Effector CD4-positive, alpha-beta T cell (primary cell): Measurements from ENCODE around the gene TWNK.
"Not testable (repeated sequence)": the region's sequence is repeated elsewhere in the genome, so short reads cannot be mapped to it uniquely, and the experiment has no call there.

ENCODE experiments used
- DNase-seq: peaks from one replicate; pipeline ENCODE4 v3.0.0-alpha.2; 2020

Gene TWNK

DNA sequence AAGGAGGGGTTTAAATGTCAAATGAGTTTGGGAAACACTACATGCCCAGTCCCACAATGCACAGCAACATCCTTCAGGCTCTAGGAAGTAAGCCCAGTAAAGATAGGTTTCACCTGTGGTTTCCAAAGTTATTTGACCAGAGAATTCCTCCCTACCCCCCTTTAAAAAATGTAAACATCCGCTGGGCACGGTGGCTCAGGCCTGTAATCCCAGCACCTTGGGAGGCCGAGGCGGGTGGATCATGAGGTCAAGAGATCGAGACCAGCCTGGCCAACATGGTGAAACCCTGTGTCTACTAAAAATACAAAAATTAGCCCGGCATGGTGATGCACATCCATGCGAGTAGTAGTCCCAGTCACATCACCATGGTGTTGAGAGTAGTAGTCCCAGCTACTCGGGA, 11.9 kb upstream of the TWNK start:
- DNase-seq = not testable (repeated sequence)

DNA sequence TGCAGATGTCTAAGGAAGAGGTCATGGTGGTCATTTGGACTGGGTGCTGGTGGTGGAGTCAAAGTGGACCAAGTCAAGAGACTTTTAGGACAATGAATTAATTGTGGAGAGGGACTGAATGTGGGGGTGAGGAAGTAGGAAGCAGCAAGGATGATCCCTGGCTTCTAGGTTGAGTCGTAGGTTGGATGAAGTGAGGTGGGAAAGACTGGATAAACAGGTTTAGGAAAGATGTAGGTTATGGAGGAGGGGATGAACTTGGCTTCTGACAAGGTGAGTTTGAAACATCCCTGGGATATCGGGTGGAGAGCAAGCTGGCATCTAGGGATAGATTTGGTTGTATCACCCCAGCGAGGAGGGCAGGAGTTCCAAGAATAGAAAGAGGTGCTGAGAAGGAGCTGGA, 10.4 kb upstream of the TWNK start:
- no peak for DNase-seq

DNA sequence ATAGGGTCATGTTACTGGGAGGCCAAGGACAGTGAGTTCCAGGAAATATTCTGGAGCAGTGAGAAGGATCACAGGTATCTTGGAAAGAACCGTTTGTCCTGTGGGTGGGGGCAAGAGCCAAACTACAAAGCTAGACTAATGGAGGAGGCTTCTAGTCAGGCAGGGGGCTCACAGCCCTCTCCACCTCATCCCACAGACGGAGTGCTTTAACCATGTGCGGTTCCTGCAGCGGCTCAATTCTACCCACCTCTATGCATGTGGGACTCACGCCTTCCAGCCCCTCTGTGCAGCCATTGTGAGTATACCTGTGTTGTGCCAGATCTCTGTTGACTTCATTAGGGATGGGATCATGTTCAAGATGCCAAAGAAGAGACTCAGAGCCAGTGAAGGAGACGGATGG, 9.9 kb upstream of the TWNK start:
- DNase-seq = no peak

DNA sequence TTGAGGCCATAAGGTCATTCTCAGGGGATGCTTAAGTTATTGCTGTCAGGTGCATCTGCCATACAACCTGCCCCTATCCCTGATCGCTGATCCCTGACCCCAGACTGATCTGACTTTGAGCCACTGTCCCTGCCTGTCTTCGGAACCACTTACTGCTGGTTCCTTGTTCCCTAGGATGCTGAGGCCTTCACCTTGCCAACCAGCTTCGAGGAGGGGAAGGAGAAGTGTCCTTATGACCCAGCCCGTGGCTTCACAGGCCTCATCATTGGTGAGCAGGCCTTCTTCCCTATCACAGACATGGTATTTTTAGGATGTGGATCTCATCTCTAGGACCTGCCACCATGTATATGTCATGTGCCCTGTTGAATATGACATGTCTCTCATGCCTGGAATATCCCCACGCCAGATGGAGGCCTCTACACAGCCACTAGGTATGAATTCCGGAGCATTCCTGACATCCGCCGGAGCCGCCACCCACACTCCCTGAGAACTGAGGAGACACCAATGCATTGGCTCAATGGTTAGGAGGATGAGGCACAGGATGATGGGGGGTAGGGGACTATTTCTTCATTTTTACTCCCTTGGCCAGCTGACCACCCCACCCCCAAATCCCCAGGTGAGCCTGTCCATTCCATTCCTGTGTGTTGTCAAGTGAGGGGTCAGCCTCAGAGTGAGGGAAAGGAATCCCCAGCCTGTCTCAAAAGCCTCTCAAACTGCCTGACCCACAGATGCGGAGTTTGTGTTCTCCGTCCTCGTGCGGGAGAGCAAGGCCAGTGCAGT, 9.0 kb upstream of the TWNK start:
- DNase-seq = no peak

DNA sequence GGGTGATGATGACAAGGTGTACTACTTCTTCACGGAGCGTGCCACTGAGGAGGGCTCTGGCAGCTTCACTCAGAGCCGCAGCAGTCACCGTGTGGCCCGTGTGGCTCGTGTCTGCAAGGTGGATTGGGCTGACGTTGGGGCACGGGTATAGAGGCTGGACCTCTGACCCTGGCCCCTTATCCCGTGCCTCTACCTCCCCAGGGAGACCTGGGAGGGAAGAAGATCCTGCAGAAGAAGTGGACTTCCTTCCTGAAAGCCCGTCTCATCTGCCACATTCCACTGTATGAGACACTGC, 8.5 kb upstream of the TWNK start:
- DNase-seq = no peak

DNA sequence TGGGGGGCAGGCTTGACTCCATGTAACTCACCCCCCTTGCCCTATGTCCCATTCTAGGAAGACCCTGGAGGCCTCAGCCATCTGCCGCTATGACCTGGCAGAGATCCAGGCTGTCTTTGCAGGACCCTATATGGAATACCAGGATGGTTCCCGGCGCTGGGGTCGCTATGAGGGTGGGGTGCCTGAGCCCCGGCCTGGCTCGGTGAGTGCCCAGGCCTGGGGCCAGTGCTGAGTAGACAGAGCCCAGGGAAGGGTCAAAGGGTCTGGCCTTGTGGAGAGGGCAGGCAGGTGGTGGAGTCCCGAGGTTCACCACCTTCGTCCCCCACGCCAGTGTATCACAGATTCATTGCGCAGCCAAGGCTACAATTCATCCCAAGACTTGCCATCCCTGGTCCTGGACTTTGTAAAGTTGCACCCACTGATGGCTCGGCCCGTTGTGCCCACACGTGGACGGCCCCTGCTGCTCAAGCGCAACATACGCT, 7.5 kb upstream of the TWNK start:
- no peak for DNase-seq

DNA sequence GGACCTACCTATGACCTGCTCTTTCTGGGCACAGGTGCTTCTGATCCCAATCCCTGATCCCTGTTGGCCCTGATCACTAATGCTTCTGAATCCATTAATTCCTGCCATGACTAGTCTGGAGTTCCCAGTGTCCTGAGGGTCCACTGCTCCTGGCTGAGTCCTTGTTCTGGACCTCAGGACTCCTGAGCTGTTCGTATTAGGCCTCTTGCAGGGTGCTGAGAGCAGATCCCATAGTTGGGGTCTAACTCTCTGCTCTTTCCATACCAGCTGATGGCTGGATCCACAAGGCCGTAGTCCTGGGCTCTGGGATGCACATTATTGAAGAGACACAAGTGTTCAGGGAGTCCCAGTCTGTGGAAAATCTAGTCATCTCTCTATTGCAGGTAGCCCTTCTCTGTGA, 7.0 kb upstream of the TWNK start:
- DNase-seq = no peak

DNA sequence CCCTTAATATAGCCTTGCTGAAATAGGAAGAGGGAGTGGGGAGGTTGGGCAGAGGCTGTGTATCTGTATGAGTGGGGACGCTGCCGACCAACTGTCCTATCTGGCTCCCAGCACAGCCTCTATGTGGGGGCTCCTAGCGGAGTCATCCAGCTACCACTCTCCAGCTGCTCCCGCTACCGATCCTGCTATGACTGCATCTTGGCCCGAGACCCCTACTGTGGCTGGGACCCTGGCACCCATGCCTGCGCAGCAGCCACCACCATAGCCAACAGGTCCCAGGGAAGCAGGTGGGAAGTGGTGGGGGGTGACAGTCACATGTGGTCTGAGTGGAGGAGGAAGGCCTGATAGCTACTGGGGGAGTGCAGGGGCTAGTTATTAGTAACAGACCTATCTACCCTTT, 6.6 kb upstream of the TWNK start:
- DNase-seq = no peak

DNA sequence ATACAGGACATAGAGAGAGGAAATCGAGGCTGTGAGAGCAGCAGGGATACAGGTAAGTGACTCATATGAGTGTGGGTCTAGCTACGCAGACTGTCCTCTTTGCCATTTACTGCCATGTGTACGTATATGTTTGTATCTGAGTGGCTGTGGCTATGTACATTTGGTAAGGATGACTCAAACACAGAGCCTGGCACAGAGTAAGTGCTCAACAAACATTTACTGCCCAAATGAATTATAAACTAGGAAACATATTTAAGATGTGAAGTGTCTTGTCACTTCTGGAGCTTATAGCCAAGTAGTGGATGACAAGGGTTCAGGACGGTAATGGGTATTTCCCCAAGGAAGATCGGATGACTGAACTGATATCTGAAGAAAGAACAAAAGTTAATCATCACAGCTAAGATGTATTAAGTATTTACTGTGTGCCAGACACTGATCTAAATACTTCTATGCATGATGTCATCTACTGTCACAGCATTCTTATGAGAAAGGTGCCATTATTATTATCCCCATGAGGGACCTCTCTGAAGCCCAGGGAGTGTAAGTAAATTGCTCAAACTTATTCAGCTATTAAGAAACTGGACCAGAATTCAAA, 6.1 kb upstream of the TWNK start:
- DNase-seq = no peak

DNA sequence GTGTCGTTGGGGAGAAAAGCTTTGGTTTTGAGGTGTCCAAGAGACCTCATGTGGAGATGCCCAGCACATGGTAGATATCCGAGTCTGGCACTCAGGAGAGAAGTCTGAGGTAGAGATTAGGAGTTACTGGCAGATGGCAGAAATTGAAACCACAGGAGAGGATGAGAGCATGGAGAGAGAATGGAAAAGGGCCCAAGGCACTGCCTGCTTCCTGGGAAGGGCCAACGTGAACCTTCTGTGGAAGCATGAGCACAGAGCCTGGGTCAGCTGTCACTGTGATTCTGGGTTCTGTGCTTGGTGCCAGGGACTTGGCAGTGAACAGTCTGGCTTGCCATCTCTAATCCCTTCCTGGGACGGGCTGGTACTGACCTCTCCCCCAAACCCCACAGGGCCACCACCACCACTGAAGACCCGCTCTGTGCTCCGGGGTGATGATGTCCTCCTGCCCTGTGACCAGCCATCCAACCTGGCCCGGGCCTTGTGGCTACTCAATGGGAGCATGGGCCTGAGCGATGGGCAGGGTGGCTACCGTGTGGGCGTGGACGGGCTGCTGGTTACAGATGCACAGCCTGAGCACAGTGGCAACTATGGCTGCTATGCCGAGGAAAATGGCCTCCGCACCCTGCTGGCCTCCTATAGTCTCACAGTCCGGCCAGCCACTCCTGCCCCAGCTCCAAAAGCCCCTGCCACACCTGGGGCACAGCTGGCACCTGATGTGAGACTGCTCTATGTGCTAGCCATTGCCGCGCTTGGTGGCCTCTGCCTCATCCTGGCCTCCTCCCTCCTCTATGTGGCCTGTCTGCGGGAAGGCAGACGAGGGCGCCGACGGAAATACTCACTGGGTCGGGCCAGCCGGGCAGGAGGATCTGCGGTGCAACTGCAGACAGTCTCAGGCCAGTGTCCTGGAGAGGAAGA, 4.2 kb upstream of the TWNK start:
- no peak for DNase-seq

DNA sequence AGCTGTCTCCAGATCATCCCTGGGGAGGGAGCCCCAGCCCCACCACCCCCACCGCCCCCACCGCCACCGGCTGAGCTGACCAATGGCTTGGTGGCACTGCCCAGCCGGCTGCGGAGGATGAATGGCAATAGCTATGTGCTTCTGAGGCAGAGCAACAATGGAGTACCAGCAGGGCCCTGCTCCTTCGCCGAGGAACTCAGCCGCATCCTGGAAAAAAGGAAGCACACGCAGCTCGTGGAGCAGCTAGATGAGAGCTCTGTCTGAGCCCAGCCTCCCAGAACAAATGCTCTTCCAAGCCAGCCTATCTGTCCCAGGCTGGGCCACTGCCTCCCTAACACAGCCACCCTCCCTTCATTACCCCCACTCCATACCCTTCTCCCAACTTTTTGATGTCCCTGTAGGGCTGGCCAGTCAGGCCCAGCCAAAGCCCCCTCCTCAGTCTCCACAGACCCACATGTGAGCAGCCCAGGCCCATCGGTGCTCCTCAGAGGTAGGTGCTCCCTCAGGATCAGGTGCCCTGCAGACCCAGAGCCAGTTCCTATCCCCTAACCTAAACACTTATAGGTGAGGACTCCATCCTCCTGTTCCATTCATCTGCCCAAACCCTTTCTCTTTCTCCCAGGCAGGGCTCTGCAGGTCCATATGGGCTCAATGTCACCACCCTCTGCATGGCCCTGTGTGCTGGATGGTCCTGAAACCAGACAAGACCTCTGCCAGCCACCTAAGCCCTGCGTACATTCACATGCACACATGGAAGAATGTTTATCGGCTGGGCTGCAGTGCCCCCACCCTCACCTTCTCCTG, 3.3 kb upstream of the TWNK start:
- no peak for DNase-seq

DNA sequence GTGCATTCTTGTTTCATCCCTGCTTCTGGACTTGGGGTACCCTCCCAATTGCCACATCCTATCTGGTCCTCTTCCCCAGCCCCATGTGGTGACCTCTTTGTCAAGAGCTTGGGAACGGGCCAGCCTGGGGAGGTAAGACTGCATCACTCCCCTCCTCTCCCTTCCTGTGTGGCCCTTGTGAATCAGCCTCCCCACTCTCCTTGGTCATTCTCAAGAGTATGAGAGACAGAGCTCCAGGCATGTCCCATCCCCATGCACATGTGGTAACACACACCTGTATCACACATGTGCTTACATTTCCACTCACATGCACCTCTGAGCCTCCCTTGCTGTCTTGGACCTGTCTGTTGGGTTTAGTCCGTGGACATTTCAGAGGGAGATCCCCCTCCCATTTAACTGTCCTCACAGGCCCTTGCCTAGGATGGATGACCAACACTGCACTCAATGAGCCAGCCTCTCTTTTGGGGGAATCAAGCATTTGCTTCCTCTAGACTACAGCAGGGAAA, 2.6 kb upstream of the TWNK start:
- DNase-seq = no peak

DNA sequence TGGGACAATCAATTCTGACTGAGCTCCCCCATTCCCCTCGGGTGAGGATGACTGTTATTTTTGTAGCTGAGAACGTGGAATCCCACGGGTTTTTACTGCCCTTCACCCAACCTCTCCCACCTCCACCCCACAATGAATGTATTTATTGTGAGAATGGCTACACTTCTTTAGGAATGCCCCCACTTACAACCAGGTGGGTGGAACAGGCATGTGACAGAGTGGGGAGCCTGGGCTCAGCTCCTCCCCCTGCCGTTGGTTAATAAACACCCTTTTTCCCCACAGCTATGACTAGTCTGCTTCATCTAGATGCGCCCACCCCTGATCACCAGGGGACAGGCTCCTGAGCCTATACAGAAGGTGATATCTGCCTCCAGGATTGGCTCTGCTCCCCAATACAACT, 2.0 kb upstream of the TWNK start:
- DNase-seq = no peak

DNA sequence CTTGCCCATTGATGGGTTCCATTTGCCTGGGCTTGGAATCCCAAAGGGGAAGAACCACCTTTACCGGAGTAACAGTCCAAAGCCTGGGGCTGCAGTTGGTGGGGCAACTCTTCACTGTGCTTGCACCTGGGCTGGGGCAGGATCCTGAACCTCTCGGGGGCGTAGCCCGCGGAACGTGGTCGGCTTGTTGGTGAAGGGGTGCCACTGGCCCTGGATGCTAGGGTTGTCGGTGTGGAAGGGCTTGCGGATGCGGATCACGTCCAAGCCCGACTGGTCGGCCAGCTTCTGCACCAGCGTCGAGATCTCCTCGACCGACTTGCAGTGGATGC, 756 bp upstream of the TWNK start:
- no peak for DNase-seq

DNA sequence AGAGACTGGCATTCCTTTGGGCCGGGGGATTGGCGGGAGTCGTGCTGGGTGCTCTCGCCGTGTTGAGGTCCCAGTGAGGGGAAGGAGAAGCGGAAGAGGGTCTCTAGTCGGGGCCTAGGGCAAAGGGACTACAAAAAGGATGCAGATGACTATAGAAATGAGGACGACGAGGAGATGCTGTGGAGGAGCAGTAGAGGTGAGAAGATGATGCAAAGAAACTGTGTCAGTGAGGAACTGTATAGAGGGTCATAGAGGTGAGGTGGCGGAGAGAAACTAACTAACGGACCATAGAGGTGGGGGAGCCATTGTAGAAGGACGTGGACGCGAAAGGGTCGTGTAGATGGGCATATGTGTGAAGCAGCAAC, 324 bp downstream of the TWNK start:
- no peak for DNase-seq

DNA sequence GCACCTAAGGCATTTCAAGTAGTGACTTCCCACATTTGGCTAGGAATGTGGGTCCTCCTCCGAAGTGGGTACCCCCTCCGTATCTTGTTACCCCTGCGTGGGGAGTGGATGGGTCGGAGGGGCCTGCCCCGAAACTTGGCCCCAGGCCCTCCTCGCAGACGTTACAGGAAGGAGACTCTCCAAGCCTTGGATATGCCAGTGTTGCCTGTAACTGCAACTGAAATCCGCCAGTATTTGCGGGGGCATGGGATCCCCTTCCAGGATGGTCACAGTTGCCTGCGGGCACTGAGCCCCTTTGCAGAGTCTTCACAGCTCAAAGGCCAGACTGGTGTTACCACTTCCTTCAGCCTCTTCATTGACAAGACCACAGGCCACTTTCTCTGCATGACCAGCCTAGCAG, 823 bp downstream of the TWNK start:
- no peak for DNase-seq

DNA sequence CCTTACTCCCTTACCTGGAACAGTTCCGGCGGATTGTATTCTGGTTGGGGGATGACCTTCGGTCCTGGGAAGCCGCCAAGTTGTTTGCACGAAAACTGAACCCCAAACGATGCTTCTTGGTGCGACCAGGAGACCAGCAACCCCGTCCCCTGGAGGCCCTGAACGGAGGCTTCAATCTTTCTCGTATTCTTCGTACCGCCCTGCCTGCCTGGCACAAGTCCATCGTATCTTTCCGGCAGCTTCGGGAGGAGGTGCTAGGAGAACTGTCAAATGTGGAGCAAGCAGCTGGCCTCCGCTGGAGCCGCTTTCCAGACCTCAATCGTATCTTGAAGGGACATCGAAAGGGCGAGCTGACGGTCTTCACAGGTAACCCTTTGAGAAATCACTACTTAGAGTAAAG, 1.7 kb downstream of the TWNK start:
- no peak for DNase-seq

DNA sequence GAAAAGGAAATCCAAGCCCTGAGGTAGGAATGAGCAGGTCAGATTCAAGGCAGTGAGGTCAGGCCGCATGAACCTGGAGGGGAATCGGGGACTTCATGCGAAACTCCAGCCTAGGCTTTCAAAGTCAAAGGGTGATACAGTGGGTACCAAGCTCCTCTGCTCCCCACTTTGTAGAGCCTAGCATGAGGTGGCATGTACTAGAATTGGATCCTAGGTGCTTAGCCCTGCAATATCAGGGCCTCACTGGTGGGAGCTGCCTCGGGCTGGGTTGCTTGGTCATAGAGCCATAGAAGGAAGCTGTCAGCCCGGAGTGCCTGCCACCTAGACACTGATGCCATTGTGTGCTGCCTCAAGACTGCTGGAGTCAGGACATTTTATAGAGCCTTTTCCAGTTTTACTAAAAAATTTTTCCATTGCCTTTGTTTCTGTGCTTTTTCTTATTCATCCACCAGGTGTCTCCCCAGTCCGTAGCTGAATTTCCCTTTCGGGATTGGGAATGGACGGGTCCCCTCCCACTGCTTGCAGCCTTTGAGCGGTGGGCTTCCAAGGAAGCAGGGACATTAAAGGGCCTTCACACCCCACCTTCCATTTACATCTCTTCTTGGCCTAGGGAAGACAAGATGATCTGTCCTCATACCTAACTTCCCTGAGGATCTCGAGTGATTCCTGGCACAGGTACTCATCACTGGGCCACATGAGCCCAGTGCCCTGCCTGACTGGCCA, 6.8 kb downstream of the TWNK start:
- no peak for DNase-seq

DNA sequence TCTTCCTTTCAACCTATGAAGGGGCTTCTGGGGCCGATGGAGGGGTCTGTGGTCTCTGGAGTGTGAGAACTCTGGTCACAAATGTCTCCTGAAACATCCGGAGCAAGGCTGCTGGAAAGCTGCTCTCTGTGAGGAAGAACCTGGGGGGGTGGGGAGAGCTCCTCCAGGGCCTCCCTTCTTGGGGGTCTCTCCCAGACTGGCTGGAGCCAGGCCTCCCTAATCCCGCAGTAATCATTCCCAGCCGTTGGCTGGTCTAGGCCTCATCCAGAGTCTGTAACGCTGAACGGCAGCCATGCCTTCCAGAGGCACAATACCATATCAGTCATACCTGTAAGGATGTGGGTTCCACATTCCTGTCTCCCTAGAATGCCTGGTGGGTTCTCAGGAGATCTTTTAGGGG, 7.8 kb downstream of the TWNK start:
- no peak for DNase-seq

DNA sequence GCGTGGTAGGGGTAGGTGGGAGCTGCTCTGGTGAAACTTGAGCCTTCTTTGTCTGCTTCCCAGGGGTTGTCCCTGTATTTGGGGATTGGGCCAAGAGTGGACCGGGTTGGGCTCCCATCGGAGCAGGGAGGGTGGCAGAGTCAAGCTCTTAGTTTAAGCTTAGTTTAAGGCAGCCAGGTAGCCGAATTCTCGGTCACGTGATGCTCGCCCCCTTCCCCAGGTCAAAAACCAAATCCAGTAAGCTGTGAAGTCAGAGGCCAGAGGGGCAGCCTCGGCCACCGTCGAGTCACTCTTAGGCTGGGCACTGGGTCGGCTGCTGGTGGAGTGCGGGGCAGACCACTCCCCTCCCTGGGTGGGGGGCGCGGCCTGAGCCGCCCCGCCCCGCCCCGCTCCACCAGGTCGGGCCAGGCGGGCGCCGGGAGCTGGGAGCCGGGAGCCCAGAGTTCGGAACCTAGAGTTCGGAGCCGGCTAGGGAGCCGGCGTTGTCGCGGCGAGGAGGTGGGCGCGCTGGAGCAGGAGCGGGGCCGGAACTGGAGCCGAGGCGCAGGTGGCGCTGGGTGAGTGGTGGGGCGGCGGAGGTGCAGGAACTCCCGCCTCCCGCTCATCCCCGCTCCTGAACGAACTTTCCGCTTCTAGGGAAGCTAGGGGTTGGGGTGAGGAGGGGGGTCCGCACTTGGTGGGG, 9.5 kb downstream of the TWNK start:
- peak; percentile 21 for DNase-seq

DNA sequence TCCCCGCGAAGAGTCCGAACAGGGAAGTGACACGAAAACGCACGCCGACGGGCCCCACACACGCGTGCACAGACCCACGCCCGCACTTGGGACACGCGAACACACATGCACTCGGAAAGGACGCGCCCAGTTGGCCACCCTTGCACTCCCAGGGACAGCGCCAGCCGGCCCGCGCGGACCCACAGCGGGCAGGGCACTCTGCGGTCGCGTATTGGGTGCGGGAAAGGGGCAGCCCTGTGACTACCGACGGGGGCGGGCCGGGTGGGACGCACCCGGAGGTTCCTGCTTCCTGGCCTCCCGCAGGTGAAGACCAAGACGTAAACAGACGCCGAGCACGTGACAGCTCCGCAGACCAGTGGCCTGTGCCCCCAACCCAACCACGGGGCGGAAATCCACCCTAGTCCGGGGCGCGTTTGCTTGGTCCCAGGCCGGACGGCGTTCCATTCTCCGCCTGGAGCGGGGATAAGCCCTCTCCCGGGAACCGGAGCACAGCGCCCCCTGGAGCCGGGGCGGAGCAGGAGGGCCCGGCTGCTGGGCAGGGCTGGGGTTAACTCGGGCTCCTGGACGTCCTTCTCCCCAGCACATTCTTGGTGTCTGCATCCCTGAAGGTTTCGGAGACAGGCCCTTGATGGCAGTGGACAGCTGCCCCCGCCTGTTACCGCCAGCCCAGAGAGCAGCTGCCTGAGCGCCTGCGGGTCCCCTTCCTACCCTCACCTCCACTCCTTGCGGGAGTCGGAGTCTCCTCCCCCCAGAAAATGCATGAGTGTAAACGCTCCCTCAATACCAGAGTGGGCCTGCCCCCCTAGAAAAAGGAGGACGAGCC, 10.2 kb downstream of the TWNK start:
- peak; percentile 72 for DNase-seq
